ENCODE data around the gene XYLT1.

- peak; percentile 76 for TF ChIP-seq CTCF (conservative IDR thresholded peaks at IDR 0.05; ENCODE audit: low read length)
- TF ChIP-seq EZH2phosphoT487 (IDR thresholded peaks at IDR 0.05; ENCODE audit: borderline replicate concordance), result no peak
Observed at GRCh38 chr16:17467923-17468540, 2.7 kb downstream of the XYLT1 start.

All from Loucy (cell line).